Heart left ventricle (tissue), 16 donors: Measurements from ENCODE around the gene PGS1. TPM values are rescaled to one million over a fixed set of nuclear protein-coding genes. Genes with fewer than 3 reads are reported as not detected.

ENCODE experiments used
- ATAC-seq, 4 donors: fragments of 200-7000 bp; cut with Tn5 transposase; one replicate each; pipeline ENCODE4 v1.9.1; 2020 to 2022; ENCODE audit warnings: moderate library complexity in 4 of 4, mild to moderate bottlenecking in 3 of 4, moderate number of reproducible peaks in 1 of 4
- DNase-seq, 5 donors: peaks; one replicate each; pipeline ENCODE4 v3.0.0-alpha.2; 2020
- H3K27ac ChIP-seq, 12 donors: fragments of 200-600 bp; sonication (generic) in 4 of 12; one replicate each; pipeline versions ENCODE4 v1.5.0 to v1.8.0; 2016 to 2022; ENCODE audit warnings: mild to moderate bottlenecking in 2 of 12
- H3K27me3 ChIP-seq, 9 donors: fragments of 200-600 bp; sonication (generic) in 2 of 9; one replicate each; pipeline versions ENCODE4 v1.5.1 to v1.8.0; 2016 to 2022; ENCODE audit warnings: mild to moderate bottlenecking in 3 of 9
- H3K36me3 ChIP-seq, 9 donors: fragments of 200-600 bp; sonication (generic) in 2 of 9; one replicate each; pipeline versions ENCODE4 v1.5.0 to v1.8.0; 2018 to 2022; ENCODE audit warnings: mild to moderate bottlenecking in 2 of 9
- H3K4me1 ChIP-seq, 12 donors: fragments of 200-600 bp; sonication (generic) in 4 of 12; one replicate each; pipeline versions ENCODE4 v1.5.0 to v1.8.0; 2016 to 2022; ENCODE audit warnings: mild to moderate bottlenecking in 3 of 12
- H3K4me3 ChIP-seq, 12 donors: fragments of 200-600 bp; sonication (generic) in 4 of 12; one replicate each; pipeline versions ENCODE4 v1.5.0 to v1.8.0; 2017 to 2022; ENCODE audit warnings: mild to moderate bottlenecking in 9 of 12, moderate library complexity in 4 of 12
- H3K9me3 ChIP-seq, 12 donors: fragments of 200-600 bp; sonication (generic) in 4 of 12; one replicate each; pipeline versions ENCODE4 v1.5.0 to v1.8.0; 2016 to 2022; ENCODE audit warnings: mild to moderate bottlenecking in 1 of 12
- CTCF ChIP-seq, 12 donors: fragments of 200-600 bp; sonication (generic) in 4 of 12; IDR thresholded peaks; one replicate each; pipeline versions ENCODE4 v1.5.0 to v1.8.0; 2018 to 2022; ENCODE audit warnings: antibody characterized with exemption in 12 of 12, mild to moderate bottlenecking in 5 of 12
- POLR2A ChIP-seq, 2 donors: fragments of 450-650 bp; IDR thresholded peaks; one replicate each; pipeline ENCODE4 v1.6.1; 2017; ENCODE audit warnings: antibody characterized with exemption in 2 of 2, mild to moderate bottlenecking in 2 of 2, moderate library complexity in 2 of 2
- WGBS, 4 donors: extraction: QIAGEN DNeasy Blood & Tissue Kit in 2 of 4; methylation state at CpG; one replicate each; pipeline versions ENCODE4 v1.1.5 to v1.1.7; 2013 to 2018; 5-methylcytosine and 5-hydroxymethylcytosine counted together
- intact Hi-C, 10 donors: fragments of 100-400 bp; cut with DNase I; formaldehyde crosslinking; loops; one replicate each; pipeline versions ENCODE4 v1.11.1 to v1.14.2; 2022
- polyA plus RNA-seq, 2 donors: library from polyadenylated mRNA; stranded (reverse); fragments of 200-250 nt; gene quantifications; one replicate each; pipeline ENCODE4 v1.2.3, GENCODE V29; 2013
- total RNA-seq, 9 donors: library from RNA; depleted of rRNA in 2 of 9; stranded (reverse); fragments of >200 nt in 2 of 9; fragmentation: NEBNext Ultra II Directional in 3 of 9; extraction: Animal tissue kit (Norgen Biotek cat#: 25700) in 3 of 9; gene quantifications; one replicate each; pipeline versions ENCODE4 v1.1.0 to v1.2.4, GENCODE V29; 2016 to 2023
- donor health status: ischemic (EF 13 %, LVEDD 7.1; RV severe dilation, severe dysfunction).
- donor health status: healthy with polysubstance abuse.
- donor health status: DM: no; HTN: yes; CAD: no.
- donor health status: DM: no; HTN: no; CAD: no.
- donor health status: ischemic (EF 25% LVEDD 6.9; RV normal size, moderate dysfunction).
- donor health status: ischemic (EF 25% LVEDD 5.7; RV mildly dilated, moderate dysfunction).
- donor health status: healthy.
- donor health status: DM: yes; HTN: yes; CAD: no.
- donor health status: ischemic (EF 35%, LVEDD 5.7; RV mildly dilated, moderate dysfunction).
- donor health status: nonischemic (EF 11% LVEDD 7.7; RV severe dilation, severe dysfunction).
- donor health status: DM: yes; HTN: yes; CAD: no.
- donor health status: PGD.
- donor health status: ischemic (EF 29% LVEDD 5.4; RV normal size, mild dysfunction).
- donor health status: nonischemic (EF 23%, LVEDD 6.1; RV moderate dilation, normal function).

PGS1 gene
- total and polyA plus RNA-seq, 11 donors: 11.9 to 32.8 (median 17.3) TPM

GRCh38 chr17:78398390-78398789 is 19.9 kb downstream of the PGS1 start:
- DNase-seq (no peak), ATAC-seq (no peak)
- no peak for TF ChIP-seq CTCF (IDR thresholded peaks at IDR 0.05)
- TF ChIP-seq POLR2A (IDR thresholded peaks at IDR 0.05): no peak
- no peak overlapping the region for H3K4me3 ChIP-seq
- no peaks in the 10 kb centered on the region for H3K9me3 ChIP-seq
- peak overlapping the region in 11 of 12 donors; percentile 53 to 91 (median 86) for H3K27ac ChIP-seq
- intact Hi-C loops: no loop called here
- H3K36me3 ChIP-seq: peaks cover 0 to 100% (median 65%) of the 10 kb centered on the region in 9 donors
- WGBS, 4 donors: 61 to 87% (median 63%) methylated on average over 3 of the region's 3 CpGs
- no peaks in the 10 kb centered on the region for H3K27me3 ChIP-seq
- peaks cover 16 to 59% (median 44%) of the 10 kb centered on the region in 12 donors for H3K4me1 ChIP-seq

DNA sequence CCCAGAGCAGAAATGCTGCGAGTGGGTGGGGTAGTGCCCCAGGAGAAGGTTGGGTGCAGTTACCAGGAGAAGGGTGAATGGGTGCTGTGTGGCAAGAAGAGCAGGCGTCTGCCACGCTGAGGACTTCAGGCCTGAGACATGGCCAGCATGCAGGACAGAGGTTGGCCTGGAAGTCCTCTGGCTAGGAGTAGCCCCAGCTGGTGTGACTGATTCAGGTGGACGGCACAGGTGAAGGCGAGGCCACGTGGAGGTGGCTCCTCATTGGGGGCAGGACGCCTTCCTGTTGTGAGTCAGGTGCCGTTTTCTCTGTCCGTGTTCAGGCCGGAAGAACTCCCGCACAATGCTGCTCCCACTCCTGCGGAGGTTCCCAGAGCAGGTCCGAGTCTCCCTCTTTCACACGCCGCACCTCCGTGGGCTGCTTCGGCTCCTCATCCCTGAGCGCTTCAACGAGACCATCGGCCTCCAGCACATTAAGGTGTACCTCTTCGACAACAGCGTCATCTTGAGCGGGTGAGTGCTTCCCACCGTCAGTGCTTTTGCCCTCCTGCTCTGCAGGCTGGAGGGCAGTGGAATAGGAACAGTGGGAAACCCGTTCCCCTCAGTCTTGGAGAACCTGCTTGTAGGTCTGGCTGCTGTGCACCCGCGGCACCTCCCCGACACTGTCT is 20.7 kb downstream of the PGS1 start:
- peaks cover 16 to 54% (median 44%) of the 10 kb centered on the region in 12 donors for H3K4me1 ChIP-seq
- intact Hi-C loops: no loop called here
- DNase-seq: peak in 1 of 5 donors; percentile 28

GRCh38 chr17:78399693-78400144 is 21.3 kb downstream of the PGS1 start:
- intact Hi-C loops: no loop called here
- Histone ChIP-seq H3K9me3 (no peaks in the 10 kb centered on the region), H3K27me3 (no peaks in the 10 kb centered on the region), H3K4me3 (no peak overlapping the region), H3K36me3 (peaks cover 0 to 100% (median 69%) of the 10 kb centered on the region in 9 donors), H3K4me1 (peaks cover 16 to 49% (median 39%) of the 10 kb centered on the region in 12 donors), H3K27ac (no peak overlapping the region)
- no peak for DNase-seq
- WGBS, 4 donors: 81 to 94% (median 82%) methylated on average over 6 of the region's 6 CpGs
- TF ChIP-seq POLR2A (IDR thresholded peaks at IDR 0.05) (no peak), CTCF (IDR thresholded peaks at IDR 0.05) (no peak)
- no peak for ATAC-seq

More for the DNA sequence above, 20.7 kb downstream of the PGS1 start:
- Histone ChIP-seq H3K27me3 (no peaks in the 10 kb centered on the region), H3K27ac (peak overlapping the region in 8 of 12 donors; percentile 53 to 91 (median 84)), H3K36me3 (peaks cover 0 to 100% (median 69%) of the 10 kb centered on the region in 9 donors), H3K4me3 (no peak overlapping the region), H3K9me3 (no peaks in the 10 kb centered on the region)
- ATAC-seq: no peak
- TF ChIP-seq CTCF (IDR thresholded peaks at IDR 0.05) (no peak), POLR2A (IDR thresholded peaks at IDR 0.05) (no peak)
- WGBS, 4 donors: 85 to 98% (median 86%) methylated on average over 28 of the region's 28 CpGs

DNA sequence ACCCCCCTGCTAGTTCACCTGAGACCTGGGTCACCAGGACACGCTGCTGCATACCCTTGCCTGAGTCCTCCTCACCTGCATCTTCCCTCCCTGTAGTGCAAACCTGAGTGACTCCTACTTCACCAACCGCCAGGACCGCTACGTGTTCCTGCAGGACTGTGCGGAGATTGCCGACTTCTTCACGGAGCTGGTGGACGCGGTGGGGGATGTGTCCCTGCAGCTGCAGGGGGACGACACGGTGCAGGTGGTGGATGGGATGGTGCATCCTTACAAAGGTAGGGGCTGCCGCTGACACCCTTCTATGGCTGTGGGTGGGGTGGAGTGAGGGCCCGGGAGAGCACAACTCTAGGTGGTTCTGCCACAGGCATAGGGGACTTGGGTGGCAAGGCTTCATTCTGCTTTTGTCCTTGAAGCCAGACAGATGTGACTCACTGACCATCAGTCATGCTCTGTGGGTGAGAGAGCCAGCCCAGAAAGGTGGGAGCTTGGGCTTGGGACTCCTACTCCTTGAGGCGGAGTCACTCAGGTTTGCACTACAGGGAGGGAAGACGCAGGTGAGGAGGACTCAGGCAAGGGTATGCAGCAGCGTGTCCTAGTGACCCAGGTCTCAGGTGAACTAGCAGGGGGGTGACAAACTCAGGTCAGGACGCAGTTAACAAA is 22.3 kb downstream of the PGS1 start:
- H3K4me1 ChIP-seq: peaks cover 16 to 42% (median 33%) of the 10 kb centered on the region in 12 donors
- no peaks in the 10 kb centered on the region for H3K27me3 ChIP-seq
- H3K9me3 ChIP-seq: no peaks in the 10 kb centered on the region
- WGBS, 4 donors: 90 to 98% (median 94%) methylated on average over 14 to 17 of the region's 17 CpGs
- intact Hi-C loops: no loop called here
- TF ChIP-seq POLR2A (IDR thresholded peaks at IDR 0.05): no peak
- DNase-seq: peak in 1 of 5 donors; percentile 45
- H3K4me3 ChIP-seq: no peak overlapping the region
- ATAC-seq: no peak
- peaks cover 0 to 100% (median 73%) of the 10 kb centered on the region in 9 donors for H3K36me3 ChIP-seq
- H3K27ac ChIP-seq: no peak overlapping the region
